Stimulated activated CD4-positive, alpha-beta T cell treated with anti-CD3 and anti-CD28 coated beads, Interleukin-1b, Interleukin-23, amount 100 ng/mL, for 24 hours (primary cell): ENCODE measurements around the gene FAM124A.

Source experiments
- DNase-seq, 4 experiments: peaks; one replicate each; pipeline ENCODE4 v3.0.0-alpha.2; 2020; ENCODE audit warnings: low read depth in 4 of 4, low spot score in 1 of 4

Gene FAM124A, protein sequence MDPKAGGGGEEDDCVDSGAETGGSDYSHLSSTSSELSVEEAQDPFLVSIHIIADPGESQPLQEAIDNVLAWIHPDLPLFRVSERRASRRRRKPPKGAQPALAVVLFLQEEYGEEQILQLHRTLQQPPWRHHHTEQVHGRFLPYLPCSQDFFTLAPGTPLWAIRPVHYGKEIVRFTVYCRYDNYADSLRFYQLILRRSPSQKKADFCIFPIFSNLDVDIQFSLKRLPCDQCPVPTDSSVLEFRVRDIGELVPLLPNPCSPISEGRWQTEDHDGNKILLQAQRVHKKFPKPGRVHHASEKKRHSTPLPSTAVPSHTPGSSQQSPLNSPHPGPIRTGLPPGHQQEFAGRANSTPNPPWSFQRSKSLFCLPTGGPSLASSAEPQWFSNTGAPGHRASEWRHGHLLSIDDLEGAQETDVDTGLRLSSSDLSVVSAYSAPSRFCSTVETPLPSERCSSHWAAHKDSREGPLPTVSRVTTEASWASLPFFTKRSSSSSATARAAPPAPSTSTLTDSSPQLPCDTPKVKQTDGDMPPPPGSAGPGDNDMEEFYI

DNA sequence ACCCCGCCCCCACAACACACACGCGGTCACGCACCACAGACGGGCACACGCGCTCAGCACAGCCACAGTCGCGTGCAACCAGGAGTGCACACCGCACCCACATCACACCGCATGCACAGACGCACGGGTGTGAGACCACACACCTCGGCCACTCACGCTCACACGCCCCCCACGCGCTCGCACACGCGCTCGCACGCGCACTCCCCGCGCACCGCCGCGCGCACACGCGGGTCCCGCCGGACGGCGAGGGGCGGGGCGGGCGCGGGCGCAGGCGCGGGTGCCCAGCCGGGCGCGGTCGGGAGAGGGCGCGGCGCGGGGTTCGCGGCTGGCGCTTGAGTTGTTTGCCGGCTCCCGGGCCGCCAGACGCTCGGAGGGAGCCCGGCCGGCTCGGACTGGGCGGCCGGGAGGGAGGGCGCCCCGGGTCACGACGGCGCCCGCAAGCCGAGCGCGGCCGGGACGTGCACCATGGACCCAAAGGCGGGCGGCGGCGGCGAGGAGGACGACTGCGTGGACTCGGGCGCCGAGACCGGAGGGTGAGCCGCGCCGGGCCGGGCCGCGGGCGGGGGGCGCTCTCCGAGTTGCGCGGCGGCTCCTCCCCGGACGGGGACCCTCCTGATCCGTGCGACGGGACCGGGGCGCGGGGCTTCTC lies at the start of gene FAM124A:
Gene FAM124A (plus strand): TSS at position 362 of the 649 bp plus-strand sequence. CDS start 104 bp downstream, at position 466.
- DNase-seq: peak in 3 of 4 experiments; percentile 24 to 33 (median 25)

DNA sequence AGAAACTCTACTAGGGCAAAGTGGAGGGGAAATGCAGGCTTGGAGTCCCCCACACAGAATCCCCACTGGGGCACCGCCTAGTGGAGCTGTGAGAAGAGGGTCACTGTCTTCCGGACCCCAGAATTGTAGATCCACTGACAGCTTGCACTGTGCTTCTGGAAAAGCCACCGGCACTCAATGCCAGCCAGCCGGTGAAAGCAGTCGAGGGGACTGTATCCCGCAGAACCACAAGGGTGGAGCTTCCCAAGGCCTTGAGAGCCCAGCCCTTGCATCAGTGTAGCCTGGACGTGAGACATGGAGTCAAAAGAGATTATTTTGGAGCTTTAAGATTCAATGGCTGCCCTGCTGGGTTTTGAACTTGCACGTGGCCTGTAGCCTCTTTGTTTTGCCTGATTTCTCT lies 47.2 kb upstream of the FAM124A start:
- no peak for DNase-seq

DNA sequence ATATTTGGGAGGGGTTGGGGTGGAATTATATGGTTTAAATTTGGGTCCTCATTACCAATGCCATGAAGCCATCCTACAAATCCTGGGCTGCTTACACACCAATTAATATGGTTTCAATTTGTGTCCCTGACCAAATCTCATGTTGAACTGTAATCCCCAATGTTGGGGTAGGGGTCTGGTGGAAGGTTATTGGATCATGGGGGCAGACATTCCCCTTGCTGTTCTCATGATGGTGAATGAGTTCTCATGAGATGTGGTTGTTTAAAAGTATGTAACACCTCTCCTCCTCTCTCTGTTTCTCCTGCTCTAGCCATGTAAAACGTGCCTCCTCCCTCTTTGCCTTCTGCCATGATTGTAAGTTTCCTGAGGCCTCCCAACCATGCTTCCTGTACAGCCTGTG lies 46.6 kb upstream of the FAM124A start:
- DNase-seq: no peak

DNA sequence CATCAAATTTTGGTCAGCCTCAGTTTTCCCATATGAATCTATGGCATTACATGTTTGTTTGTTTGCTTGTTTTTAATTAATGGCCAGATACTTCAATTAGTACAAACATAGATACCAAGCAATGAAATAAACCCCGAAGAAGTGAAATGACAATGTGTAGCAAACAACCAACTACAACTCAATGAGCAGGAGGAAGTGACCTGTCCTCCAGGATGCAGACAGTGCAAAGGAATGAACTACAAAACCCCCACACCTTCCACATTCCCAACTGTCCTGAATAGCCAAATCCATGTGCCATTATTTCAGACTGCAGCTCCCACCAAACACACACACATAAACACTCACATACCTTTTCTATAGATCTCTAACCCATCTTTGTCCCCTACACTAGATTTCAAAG lies 45.0 kb upstream of the FAM124A start:
- DNase-seq: no peak

DNA sequence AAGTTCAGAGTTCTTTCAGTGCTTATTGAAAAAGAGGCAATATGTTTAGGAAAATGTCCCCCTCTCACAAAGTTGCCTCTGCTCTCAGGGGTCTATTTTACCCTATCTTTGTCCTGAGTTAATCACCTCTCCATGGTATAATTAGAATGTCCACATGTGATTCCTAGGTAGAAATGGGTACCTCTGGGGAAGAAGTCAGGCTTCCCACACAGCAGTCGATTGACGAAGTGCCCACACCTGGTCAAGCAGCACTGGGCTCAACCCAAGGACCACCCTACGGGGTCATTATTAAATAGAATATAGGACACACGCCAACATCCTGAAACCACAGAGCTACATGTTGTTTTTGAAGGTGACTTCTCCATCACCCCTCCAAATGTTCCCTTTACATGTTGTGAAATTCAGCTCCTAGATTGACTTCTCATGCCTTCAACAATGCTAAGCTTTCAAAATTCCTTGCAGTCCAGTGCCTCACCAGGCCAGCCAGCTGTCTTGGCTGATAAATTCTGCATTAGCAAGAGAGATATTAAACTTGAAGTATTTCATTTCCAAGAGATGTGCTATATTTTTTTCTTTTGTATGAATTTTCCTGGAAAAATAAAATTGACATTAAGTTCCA lies 43.6 kb upstream of the FAM124A start:
- DNase-seq: no peak

DNA sequence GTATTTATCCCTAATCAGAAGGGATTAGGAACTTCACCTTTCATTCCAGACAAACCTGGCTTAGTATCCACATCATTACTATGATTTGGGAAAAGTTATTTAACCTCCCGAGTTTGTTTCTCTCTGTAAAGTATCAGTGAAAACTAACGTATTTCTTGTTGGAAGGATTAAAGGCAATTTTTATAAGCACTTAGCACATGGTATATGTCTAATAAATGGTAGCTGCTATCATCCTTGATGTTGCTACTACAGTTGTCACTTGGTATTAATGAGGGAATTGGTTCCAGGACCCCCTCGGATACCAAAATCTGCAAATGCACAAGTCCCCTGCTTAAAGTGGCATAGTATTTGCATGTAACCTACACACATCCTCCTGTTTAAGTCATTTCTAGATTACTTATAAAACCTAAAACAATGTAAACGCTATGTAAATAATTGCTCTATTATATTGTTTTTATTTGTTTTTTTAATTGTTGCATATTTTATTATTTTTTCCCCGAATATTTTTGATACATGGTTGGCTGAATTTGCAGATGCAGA lies 42.7 kb upstream of the FAM124A start:
- no peak for DNase-seq

DNA sequence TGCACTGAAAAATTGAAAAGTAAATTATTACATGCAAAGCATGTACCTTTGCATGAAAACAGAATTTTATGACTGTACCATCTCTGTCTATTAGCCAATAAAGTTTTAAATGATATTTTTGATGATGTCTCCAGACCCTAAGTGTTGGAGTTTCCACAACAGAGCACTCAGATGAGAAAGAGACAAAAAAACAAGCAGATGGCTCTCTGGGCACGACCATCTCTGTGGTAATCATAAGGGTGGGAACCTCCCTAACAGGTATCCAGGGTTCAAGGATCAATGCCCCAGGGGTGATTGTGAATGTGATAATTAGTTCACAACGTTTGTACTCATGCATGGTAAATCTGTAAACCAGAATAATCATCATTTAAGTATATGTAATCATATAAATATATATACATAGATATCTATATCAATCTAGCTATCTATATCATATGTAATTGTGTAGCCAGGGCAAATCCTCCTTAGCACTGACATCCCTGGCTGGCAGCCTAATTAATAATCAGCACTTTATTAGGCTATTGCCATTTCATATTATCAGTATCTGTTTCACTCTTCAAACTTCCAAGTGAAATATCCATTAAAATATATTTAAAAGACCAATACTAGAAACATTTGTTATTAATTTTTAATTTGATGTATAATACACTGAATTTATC lies 41.2 kb upstream of the FAM124A start:
- DNase-seq: no peak

DNA sequence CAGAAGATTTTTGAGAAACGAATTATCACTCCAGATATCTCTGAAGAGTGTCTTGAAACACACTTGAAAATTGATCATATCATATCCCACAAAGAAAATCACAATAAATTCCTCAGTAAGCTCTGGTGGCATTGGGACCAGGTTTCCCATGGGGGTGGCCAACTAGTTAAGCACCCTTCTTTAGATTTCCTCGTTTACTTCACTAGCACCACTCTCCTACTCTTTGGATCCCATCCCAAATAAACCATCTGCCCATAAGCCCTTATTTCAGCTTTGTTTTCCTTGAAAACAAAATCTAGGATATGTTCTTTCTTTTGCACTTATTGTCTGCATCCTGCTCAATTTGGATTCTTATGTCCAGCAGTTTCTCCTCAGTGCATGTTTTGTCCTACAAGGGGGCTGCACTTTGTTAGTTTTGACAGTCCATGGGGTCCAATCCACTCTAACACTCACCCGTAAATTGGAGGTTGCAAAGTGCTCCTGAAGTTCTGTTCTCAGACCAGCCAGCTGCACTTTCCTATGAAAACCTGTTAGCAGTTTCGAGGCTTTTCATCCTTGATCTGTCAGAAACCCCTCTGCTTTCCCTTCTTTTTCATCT lies 40.3 kb upstream of the FAM124A start:
- no peak for DNase-seq

DNA sequence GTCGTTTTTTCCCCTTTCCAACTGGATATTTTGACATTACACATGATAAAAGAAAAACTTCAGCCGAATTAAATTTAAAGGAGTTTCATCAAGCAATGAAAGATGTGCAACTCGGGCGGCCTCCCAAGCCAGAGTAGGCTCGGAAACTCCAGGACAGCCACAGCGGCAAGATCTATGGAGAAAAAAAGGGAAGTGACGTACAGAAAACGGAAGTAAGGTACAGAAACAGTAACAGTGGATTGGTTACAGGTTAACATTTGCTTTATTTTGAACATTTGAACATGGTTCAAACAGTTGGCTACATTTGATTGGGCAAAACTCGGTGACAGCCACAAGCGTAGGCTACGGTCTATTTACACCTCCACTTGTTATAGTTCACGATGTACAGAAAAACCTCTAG lies 30.5 kb upstream of the FAM124A start:
- DNase-seq: no peak

DNA sequence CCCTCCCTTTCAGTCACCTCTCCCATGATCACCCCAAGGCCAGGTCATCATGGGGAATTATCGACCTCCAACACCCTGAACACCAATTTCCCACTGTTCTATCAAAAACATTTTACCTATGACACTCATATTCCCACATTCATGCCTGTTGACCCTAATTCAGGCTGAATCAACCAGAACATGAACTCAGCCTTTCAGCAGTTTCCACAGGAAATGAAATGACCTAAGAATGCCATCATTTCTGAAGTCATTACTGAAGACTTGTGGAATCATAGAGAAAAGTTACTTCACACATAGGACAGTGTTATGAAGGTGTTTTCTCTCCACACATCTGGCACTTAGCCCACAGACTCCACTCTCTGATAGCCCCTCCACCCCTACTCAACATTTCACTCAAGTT lies 29.9 kb upstream of the FAM124A start:
- no peak for DNase-seq

DNA sequence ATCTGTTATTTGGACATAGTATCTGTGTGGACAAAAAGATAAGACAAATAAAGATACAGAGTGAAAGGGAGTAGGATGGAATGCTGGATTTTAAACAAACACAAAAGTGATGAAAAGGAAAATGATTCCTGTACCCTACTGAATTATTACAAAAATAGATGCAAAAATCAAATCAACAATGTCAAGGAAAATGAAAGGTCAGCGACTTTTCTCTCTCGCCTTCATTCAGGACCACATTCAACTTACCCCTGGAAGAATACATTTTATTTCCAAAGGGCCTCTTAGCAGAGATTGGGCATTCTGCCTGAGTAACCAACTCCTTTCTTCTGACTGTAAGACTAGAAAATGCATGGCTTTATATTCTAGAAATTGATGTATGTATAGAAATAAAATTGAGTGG lies 28.8 kb upstream of the FAM124A start:
- DNase-seq: no peak

DNA sequence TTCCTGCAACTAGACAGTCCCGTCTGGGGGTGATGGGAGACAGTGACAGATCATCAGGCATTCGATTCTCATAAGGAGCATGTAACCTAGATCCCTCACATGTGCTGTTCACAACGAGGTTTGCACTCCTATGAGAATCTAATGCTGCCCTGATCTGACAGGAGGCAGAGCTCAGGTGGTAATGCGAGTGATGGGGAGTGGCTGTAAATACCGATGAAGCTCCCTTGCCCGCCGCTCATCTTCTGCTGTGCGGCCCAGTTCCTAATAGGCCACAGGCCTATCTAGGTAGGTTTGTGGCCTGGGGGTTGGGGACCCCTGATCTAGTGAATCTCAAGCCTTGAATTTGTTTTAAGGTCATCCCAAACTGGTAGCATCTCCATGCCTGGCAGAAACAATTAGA lies 27.3 kb upstream of the FAM124A start:
- DNase-seq: no peak

DNA sequence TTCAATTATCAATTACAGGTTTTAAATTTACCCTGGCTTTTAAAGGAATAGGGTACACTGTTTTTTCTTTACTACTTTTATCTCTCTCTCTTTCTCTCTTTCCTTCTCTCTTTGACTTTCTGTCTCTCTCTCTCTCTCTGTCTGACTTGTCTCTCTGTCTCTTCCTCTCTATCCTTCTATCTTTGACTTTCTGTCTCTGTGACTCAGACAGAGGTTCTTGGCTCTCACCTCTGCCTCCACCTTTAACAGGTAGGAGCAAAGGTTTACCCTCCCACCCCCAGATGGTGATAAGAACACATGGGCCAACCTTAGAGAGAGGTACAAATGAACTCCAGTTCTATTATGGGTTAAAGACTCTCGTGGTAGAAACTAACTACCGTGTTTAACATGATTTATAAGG lies 20.3 kb upstream of the FAM124A start:
- DNase-seq: no peak

DNA sequence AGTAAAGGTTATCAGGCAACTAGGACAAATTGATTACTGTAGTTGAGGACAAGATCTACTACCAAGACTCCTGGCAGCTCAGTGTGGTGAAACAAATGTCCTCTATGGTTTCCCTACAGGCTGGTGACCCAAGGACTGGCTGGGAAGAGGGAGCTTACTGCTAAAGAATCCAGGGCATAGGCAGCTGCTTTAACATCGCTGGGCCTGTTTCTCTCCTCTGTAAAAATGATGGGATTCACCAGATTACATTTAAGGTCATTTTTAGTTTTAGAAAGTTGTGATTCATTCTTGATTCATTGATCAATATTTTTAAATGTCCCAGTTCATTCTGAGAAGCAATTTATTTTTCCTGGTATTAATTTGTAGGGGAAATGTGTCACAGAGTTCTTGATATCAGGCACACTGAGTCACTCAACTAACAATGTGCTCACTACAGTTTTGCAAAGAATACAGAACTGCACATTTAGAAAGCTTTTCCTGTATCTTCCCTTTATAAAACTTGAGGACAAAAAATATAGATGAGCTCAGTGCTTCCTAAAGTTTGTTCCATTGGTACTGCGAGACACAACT lies 19.6 kb upstream of the FAM124A start:
- no peak for DNase-seq

DNA sequence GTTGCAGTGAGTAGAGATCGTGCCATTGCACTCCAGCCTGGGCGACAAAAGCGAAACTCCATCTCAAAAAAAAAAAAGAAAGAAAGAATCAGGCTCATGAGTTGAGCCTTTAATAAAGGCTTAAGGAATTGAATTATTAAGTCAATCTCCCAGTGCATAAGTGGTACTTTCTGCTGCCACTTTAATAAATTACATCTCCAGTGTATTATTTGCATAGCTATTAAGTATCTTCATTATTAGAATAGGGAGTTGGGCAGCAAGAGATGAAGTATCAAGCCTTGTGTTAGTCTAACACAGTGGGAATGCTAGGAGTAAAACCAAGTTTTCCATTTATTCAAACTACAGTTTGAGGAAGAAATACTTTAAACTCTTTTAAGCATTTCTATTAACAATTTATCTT lies 15.6 kb upstream of the FAM124A start:
- DNase-seq: no peak

DNA sequence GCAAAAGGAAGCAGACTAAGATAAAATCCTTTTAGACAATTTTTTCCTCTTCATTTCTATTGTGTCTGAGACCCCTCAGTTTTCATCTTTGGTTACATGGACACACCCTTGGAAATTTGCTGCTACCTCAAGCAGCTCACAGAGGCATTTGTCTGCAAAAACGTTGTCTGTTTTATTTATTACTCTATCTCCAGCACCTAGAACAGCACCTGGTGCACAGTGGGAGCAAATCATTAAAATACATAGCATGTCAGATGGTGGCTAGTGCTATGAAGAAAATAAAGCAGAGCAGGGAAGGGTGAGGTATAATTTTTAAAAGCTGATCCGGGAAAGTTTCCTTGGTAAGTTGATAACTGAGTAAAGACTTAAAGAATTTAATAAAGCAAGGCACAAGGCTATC lies 14.3 kb upstream of the FAM124A start:
- DNase-seq: no peak

DNA sequence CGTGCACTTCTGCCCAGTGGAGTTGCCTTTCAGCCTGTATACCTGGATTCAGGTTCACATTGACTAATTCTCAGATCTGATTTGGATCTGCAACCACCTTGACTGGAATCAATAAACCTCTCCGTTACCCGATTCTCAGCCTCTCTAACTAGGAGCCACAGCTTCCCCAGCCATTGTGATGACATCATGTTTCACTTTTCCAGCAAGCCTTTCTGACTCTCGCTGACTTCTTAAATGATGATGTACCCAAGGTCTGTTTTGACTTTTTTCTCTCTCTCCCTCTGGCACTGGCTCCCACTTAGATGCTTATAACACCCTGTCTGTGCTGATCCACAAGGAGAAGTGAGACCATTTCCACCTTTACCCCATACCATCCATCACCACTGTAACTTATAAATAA lies 13.5 kb upstream of the FAM124A start:
- DNase-seq: no peak

DNA sequence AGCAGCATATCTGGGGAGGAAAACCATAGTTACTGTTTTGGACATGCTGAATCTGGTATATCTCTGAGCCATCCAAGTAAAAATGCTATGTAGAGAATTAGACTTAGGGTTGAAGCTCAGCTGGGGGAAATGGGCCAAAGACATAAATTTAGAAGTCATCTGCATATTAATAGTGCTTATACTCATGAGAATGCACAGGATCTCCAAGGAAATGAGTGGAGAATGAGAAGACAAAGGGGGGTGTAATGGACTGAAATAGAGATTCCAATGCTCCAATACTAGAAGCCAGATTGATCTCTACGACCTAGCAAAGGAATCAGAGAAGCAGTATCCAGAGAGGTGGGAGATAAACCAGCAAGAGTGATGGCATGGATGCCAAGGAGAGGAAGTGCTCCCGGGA lies 10.3 kb upstream of the FAM124A start:
- no peak for DNase-seq

DNA sequence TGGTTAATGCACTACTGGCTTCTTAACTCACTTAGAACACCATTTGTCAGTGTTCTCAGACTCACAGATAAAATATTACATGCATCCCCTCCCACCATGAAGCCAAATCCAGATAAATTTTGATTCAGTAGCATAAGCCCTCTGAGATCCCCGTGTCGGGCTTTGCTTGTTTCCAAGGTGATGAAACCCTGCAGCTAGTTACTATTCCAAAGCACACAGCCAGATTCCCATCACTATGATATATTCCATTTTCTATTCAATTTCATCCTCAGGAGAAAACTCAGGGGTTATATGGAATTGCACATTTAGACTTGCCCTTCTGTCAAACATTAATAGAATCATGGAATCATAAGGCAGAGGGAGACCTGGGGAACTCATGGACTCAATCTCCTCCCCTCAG lies 9.4 kb upstream of the FAM124A start:
- DNase-seq: no peak

DNA sequence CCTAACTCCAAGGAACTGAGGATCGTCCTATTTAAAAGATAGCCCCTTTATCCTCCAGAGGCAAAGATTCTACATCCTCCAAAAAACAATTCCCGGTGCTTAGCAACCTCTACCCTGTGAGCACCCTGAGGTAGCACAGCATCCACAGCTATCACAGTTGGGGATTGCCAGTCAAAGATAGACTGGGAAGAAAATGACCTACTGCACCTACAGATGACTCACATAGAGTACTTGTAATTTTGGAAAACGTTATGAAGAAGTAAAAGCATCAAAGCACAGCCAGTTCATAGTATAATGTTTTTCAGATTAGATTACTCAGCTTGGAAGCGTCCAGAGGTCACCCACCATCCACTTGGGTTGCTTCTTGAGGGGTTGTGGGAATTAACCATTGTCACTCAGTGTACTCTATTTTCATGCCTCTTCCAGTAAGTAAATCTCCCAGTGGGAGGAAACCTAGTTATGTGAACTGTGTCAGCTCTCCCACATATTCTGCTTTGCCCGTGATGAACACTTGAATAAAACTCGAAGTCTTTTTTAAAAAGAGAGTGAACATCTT lies 8.9 kb upstream of the FAM124A start:
- DNase-seq: no peak
